NCI-H1930 (cell line): Measurements from ENCODE around the gene C11orf42.
A peak's percentile ranks its signal among the peaks of the same experiment; 100 is the strongest.
"Not testable (repeated sequence)": the region's sequence is repeated elsewhere in the genome, so short reads cannot be mapped to it uniquely, and the experiment has no call there.

ENCODE experiments used
- DNase-seq, 2 experiments: peaks; one replicate each; lab custom pipeline; 2025; lab: John Stamatoyannopoulos, UW

C11orf42 gene

DNA sequence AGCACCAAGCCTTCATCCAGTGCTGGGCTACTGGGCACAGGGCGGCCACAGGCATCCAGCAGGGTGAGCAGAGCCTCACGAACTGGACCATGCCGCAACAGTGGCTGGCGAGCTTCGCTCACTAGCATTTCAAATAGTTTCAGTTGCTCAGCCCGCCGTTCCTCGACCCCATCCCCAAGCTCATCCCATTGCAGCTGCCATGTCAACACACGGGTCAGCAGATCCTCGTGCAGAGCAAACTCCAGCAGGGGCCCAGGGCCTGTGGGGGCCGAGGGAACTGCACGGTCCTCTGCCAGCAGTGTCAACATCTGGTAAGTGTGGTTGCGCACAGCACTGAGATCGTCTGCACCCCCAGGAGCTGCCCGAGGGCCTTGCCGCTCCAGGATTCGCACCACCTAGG is 18.5 kb downstream of the C11orf42 start:
- no peak for DNase-seq

- DNase-seq: no peak
Observed at GRCh38 chr11:6224421-6224820, 19.1 kb downstream of the C11orf42 start.

DNA sequence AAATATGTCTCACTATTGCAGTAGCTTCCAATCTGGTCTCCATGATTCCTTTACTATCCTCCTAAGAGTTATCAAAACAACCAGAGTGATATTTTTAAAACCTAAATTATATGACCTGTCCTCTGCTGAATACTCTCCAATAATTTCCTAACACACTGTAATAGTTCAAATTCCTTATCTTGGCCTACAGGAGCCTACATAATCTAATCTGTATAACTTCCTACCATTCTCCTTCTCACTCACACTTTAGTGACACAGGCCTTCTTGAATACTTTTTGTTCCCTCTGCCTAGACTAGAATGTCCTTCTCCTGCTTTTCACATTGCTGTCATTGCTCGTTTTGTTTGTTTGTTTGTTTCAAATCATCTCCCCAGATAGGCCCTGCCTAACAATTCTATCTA is 19.7 kb downstream of the C11orf42 start:
- DNase-seq: no peak

GRCh38 chr11:6225896-6226295 is 20.5 kb downstream of the C11orf42 start:
- no peak for DNase-seq

- DNase-seq: no peak
Observed at GRCh38 chr11:6228520-6228919, 23.2 kb downstream of the C11orf42 start.

DNA sequence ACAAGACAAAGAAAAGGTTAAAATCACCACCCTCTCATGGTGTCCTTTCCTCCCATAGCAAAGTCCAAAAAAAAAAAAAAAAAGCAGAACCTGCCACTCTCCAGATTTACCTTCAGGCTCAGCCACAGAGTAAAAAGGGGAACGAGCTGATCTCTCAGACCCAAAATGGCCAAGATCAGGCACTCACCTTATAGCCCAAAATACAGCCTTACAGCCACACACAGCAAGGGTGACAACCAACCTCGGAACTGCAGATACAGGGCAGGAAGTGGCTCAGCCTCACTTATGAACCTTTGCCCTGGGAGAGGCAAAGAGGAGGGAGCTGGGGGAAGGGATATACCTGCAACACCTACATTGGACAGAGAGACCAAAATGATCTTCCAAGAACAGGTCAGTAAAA is 24.6 kb downstream of the C11orf42 start:
- DNase-seq: no peak

GRCh38 chr11:6232899-6233298 is 27.5 kb downstream of the C11orf42 start:
- no peak for DNase-seq

- no peak for DNase-seq
Observed at GRCh38 chr11:6233984-6234386, 28.6 kb downstream of the C11orf42 start.

DNA sequence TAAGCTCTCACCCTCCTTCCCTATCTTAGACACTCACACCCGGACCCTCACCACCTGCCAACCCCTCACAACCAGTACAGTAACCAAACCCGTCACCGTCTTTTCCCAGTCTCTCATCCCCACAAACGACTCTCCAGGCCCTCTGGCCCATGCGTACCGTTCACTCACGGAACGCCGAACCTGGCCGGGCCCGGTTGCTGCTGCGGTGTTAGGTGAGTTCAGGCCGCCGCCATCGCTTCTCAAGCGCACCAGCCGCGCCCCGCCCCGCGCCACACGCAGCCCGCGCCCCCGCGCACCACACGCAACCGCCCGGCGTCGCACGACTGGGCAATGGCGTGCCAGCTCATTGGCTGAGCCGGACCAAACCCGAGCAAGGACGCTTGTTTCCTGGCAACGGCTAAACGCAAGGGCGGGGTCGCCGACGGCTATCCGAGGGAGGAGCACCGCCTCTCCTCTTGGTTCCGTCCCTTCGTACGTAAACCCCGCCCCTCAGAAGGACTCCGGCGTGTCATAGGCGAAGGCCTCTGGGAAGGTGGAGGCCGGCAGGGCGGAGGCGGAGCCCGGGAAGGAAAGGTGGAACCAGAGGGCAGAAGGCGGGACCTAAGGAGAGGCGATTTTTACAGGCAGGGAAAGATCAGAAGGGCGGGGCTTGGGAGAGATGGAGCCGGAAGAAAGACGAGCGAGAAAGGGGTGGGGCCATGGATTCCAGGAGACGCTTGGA is 29.2 kb downstream of the C11orf42 start, which contains the start of gene FHIP1B:
TSS of gene FHIP1B (minus strand) at position 250 of the 721 bp plus-strand sequence. CDS start 10,120 bp downstream, outside the sequence.
- peak; percentile 99 to 100 for DNase-seq

GRCh38 chr11:6237266-6237665 is 31.9 kb downstream of the C11orf42 start:
- DNase-seq: no peak

DNA sequence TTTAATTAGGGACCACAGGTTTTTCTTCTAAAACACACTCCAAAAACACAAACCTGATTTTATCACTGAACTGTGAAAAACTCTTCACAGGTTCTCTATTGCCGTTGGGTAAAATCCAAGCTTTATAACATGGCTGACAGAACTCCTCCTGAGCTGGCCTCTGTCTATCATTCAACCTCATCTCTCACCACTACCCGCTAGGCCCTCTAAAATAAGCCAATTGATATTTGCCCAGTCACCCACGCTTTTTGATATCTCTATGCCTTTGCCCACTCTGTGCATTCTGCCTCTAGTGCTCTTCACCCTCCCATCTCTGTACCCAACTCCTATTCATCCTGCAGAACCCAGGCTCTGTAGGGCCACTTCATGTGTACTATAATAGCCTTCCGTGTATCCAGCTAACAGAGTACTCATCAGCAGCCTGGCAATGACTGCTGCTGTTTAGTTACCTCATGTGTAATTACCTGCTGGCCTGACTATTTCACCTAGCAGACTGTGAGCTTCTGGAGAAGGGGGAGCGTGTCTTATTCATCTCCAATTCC is 32.5 kb downstream of the C11orf42 start:
- no peak for DNase-seq

DNA sequence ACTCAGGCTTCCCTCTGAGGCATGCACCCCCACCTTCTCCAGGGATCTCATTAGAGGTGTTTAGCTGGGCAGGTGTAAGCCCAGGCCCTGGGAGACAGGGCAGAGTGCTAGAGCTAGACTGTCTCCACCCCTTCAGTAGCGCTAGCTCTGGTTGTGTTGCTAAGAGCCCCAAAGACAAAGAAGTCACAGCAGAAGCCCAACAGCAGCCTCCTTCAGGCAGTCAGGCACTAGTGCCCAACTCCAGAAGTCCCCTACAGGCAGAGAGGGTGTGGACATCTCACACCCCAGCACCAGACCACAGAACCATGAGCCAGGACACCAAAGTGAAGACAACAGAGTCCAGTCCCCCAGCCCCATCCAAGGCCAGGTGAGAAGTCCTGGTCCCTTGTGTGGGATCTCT is 33.5 kb downstream of the C11orf42 start, which contains the start of gene CNGA4:
TSS of gene CNGA4 (plus strand) at position 188 of the 400 bp plus-strand sequence. CDS start at position 306, 118 bp downstream.
- no peak for DNase-seq

GRCh38 chr11:6240139-6240538 is 34.8 kb downstream of the C11orf42 start:
- no peak for DNase-seq

DNA sequence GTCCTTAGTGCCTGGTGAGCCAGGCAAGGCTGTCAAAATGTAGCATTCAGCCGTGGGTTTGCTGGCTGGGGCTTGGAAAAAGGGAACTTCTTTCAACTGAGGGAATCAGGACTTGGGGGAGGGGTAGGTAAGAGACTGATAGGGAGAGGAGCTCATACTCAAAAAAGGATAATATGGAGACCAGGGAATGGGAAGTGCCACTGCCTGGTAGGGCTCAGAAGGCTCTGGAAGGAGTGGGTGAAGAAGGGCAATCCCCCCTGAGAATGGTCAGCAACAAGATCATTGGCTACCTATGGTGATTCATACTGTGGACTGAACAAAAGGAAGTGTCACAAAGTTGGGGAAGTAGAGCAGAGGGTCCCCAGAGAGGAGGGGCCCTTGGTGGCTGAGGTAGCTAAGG is 35.4 kb downstream of the C11orf42 start:
- no peak for DNase-seq

GRCh38 chr11:6241316-6241715 is 36.0 kb downstream of the C11orf42 start:
- no peak for DNase-seq

DNA sequence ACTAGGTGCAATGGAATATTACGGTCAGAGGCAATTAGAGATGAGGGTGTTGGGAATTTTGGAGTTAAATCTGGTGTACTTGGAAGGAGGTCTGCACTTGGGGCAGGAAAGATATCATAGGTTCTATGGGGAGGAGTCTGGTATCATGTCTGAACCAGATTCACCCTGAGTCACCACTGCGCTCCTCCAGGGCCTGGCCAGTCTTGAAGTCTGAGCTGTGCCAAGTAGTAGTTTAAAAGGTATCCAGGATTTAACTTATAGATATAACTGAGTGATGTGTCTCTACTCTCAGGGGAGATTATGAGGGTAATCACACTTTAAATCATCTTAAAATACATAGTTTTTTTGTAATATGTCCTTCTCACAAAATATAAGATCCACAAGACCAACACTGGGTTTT is 40.2 kb downstream of the C11orf42 start:
- DNase-seq: no peak

DNA sequence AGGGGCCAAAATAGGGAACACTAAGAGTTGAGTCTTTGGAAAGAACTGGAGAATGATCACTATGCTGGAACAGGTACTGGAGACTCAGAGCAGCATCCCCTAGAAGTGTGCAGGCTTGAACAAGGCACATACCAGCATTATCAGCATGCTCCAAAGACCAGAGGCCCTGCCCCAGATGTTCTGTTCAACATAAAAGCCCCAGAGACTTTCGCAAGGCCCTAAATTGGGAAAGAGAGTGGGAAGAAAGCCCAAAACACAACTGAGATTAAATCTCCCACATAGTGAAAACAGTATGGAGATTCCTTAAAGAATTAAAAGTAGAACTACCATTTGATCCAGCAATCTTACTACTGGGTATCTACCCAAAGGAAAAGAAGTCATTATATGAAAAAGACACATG is 42.9 kb downstream of the C11orf42 start:
- DNase-seq: no peak

DNA sequence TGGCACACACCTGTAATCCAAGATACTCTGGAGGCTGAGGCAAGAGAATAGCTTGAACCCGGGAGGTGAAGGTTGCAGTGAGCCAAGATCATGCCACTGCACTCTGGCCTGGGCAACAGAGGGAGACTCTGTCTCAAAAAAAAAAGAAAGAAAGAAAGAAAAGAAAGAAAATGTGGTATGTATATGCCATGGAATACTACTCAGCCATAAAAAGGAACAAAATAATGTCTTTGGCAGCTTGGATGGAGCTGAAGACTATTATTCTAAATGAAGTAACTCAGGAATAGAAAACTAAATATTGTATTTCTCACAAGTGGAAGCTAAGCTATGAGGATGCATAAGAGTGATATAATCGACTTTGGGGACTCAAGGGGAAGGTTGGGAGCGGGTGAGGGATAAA is 43.5 kb downstream of the C11orf42 start:
- DNase-seq: not testable (repeated sequence)

- DNase-seq: no peak
Observed at GRCh38 chr11:6249770-6250555, 44.6 kb downstream of the C11orf42 start.

DNA sequence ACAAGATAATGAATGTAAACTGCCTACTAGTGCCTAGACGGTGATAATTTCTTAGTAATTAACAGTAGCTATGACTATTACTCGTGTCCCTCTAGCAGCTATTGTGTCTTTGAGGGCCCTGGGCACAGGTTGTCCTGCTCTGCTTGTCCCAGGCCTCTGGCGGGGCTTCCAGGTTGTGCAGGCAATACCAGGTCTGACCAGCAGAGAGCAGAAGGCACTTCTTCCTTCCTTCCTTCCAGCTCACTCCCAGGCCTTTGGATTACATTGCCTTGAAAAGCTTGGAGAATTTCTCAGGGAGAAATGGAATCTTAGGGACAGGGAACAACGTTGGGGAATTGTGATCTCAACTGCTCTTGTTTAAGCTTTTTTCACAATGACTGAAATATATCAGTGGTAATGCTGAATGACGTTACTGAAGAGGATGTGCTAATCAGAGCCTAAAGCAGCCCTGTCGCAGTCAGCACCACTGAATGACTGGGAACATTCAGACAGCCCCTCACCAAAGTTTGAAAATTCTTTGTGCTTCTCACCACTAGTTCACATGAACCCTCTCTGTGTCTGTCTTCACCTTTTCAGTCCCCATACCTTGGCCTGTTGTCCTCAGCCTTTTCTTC is 45.9 kb downstream of the C11orf42 start:
- DNase-seq: peak in 1 of 2 experiments; percentile 50

- DNase-seq: no peak
Observed at GRCh38 chr11:6251990-6252473, 46.7 kb downstream of the C11orf42 start.

DNA sequence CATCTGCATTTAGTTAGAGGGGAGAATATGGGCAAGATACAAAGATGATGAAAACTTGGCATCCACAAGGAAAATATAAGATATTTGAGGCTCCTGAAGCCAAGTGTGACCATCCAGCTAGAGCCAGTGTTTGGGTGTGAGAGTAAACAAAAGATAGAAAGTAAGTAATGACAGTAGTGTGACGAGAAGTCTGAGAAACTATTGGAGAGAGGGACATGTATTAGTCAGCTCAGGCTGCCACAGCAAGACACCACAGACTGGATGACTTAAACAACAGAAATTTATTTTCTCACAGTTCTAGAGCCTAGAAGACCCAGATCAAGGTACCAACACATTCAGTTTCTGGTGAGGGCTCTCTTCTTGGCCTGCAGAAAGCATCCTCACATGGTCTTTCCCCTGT is 47.8 kb downstream of the C11orf42 start:
- no peak for DNase-seq
